NCI-H2107 treated with DMSO at 0.1 percent for 48 hours (cell line): ENCODE measurements around the gene DBP.
A peak's percentile ranks its signal among the peaks of the same experiment; 100 is the strongest.

Experiments
- DNase-seq: peaks from one replicate; lab custom pipeline; 2025; ENCODE audit not compliant: unreplicated experiment; lab: John Stamatoyannopoulos, UW

DBP gene

GRCh38 chr19:48628486-48629296, 8.5 kb downstream of the DBP start:
- DNase-seq = no peak

- no peak for DNase-seq
These were observed 9.3 kb downstream of the DBP start for GRCh38 chr19:48627865-48628314.

- no peak for DNase-seq
These were observed 9.8 kb downstream of the DBP start for GRCh38 chr19:48627201-48627864.

GRCh38 chr19:48625891-48626327, 11.3 kb downstream of the DBP start:
- DNase-seq = no peak

GRCh38 chr19:48624791-48625723, 12.1 kb downstream of the DBP start:
- peak; percentile 10 for DNase-seq

GRCh38 chr19:48624067-48624594, 13.0 kb downstream of the DBP start:
- peak; percentile 91 for DNase-seq

GRCh38 chr19:48623556-48624066, 13.6 kb downstream of the DBP start:
- peak; percentile 41 for DNase-seq

GRCh38 chr19:48619692-48620585, 17.2 kb downstream of the DBP start:
- no peak for DNase-seq

- peak; percentile 96 for DNase-seq
These were observed 18.1 kb downstream of the DBP start, which contains the start of the genes RPL18 and SPHK2 for GRCh38 chr19:48618916-48619691. TSS of gene RPL18 (minus strand) at chr19:48619178. CDS start at chr19:48619143, 35 bp downstream. TSS of gene SPHK2 (plus strand) at chr19:48619506. CDS start at chr19:48620515, 1,009 bp downstream.

GRCh38 chr19:48618278-48618915, 18.8 kb downstream of the DBP start:
- no peak for DNase-seq

GRCh38 chr19:48617146-48617937, 19.8 kb downstream of the DBP start:
- no peak for DNase-seq

- no peak for DNase-seq
These were observed 20.6 kb downstream of the DBP start for GRCh38 chr19:48616491-48617056.

GRCh38 chr19:48616041-48616436, 21.1 kb downstream of the DBP start:
- DNase-seq = no peak

GRCh38 chr19:48615231-48616040, 21.7 kb downstream of the DBP start:
- DNase-seq = no peak

- peak; percentile 29 for DNase-seq
These were observed 22.5 kb downstream of the DBP start, which contains the start of gene FAM83E for GRCh38 chr19:48614436-48615230. TSS of gene FAM83E (minus strand) at chr19:48615076. CDS start at chr19:48613372, 1,704 bp downstream.
